HEK293T (cell line): ENCODE measurements around the gene CREBZF.
"Not testable (repeated sequence)": the region's sequence is repeated elsewhere in the genome, so short reads cannot be mapped to it uniquely, and the experiment has no call there.

ENCODE experiments used
- CTCF ChIA-PET: fragments of 350-600 bp; formaldehyde crosslinking; extraction: SDS; loops from one replicate; lab custom pipeline; 2021; ENCODE audit warnings: antibody characterized with exemption, inconsistent platforms; lab: Yijun Ruan, JAX
- POLR2A ChIA-PET: fragments of 350-600 bp; formaldehyde crosslinking; extraction: SDS; loops from one replicate; lab custom pipeline; 2020; ENCODE audit warnings: antibody characterized with exemption, inconsistent platforms; lab: Yijun Ruan, JAX
- DNase-seq: peaks from one replicate; pipeline ENCODE4 v3.0.0; 2012; ENCODE audit warnings: mixed read lengths; ENCODE audit errors: extremely low spot score
- ARNT ChIP-seq: fragments of 450-650 bp; IDR thresholded peaks from 2 replicates; pipeline ENCODE4 v1.6.1; 2017; ENCODE audit warnings: mild to moderate bottlenecking
- BHLHE40 ChIP-seq: fragments of 450-650 bp; IDR thresholded peaks from 2 replicates; pipeline ENCODE4 v1.6.1; 2016; ENCODE audit warnings: mild to moderate bottlenecking, moderate library complexity, borderline replicate concordance
- CTBP1 ChIP-seq: fragments of 450-650 bp; IDR thresholded peaks from 2 replicates; pipeline ENCODE4 v1.6.1; 2016; ENCODE audit warnings: borderline replicate concordance
- ELF4 ChIP-seq: fragments of 450-650 bp; IDR thresholded peaks from 2 replicates; pipeline ENCODE4 v1.6.1; 2017; ENCODE audit warnings: antibody characterized with exemption
- FOXA1 ChIP-seq: fragments of 450-650 bp; IDR thresholded peaks from 2 replicates; pipeline ENCODE4 v1.6.1; 2016; ENCODE audit warnings: mild to moderate bottlenecking
- FOXK2 ChIP-seq: fragments of 450-650 bp; IDR thresholded peaks from 2 replicates; pipeline ENCODE4 v1.6.1; 2016; ENCODE audit warnings: mild to moderate bottlenecking
- FOXM1 ChIP-seq: fragments of 450-650 bp; IDR thresholded peaks from 2 replicates; pipeline ENCODE4 v1.6.1; 2017; ENCODE audit warnings: mild to moderate bottlenecking, borderline replicate concordance
- HDGF ChIP-seq: fragments of 450-650 bp; IDR thresholded peaks from 2 replicates; pipeline ENCODE4 v1.6.1; 2017; ENCODE audit warnings: antibody characterized with exemption, borderline replicate concordance
- L3MBTL2 ChIP-seq: fragments of 450-650 bp; conservative IDR thresholded peaks from 2 replicates; pipeline ENCODE4 v1.6.1; 2016; ENCODE audit warnings: mild to moderate bottlenecking
- LEF1 ChIP-seq: fragments of 450-650 bp; IDR thresholded peaks from 2 replicates; pipeline ENCODE4 v1.6.1; 2017; ENCODE audit warnings: mild to moderate bottlenecking, borderline replicate concordance
- NFRKB ChIP-seq: fragments of 450-650 bp; IDR thresholded peaks from 2 replicates; pipeline ENCODE4 v1.6.1; 2016; ENCODE audit warnings: mild to moderate bottlenecking, moderate library complexity
- SP1 ChIP-seq: fragments of 450-650 bp; IDR thresholded peaks from 2 replicates; pipeline ENCODE4 v1.6.1; 2017
- SUZ12 ChIP-seq: fragments of 450-650 bp; IDR thresholded peaks from 2 replicates; pipeline ENCODE4 v1.6.1; 2016; ENCODE audit warnings: mild to moderate bottlenecking
- TARDBP ChIP-seq: fragments of 450-650 bp; IDR thresholded peaks from 2 replicates; pipeline ENCODE4 v1.6.1; 2016
- ZNF384 ChIP-seq: fragments of 450-650 bp; IDR thresholded peaks from 2 replicates; pipeline ENCODE4 v1.6.1; 2016
- TF ChIP-seq, protein P1 (sequence below): fragments of 450-650 bp; IDR thresholded peaks from 2 replicates; pipeline ENCODE4 v1.6.1; 2016

Gene CREBZF

DNA sequence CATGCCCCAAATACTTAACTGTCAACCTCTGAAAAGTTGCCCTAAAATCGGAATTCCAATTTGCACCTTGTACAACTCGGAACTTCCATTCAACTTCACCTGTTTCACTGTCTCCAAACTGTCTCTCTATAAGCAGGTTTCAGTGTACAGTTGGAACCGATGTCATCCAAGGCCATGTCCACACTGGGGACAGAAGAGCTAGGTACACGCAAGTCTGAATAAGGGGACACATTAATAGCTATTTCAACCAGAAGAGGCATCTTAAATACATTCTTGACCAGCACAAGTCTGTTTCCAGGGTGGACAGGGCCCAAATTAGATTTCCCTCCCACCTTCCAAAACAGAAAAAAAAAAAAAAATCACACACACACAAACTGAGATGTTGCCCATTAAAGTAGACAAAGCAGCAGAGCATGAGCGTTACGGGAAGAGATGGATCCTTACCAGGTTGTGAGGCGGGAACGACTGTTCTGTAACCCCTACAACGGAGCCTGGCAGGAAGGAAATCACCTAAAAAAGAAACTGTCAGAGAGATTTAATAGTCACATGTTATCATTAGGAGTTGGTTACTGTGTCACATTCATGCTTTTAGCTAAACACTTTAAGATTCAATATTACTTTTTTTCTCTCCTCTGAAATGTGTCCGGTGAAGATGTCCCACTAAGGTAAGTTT lies 1.7 kb downstream of the CREBZF start:
- DNase-seq = no peak
- TF ChIP-seq ZNF384 = peak; percentile 47
- TF ChIP-seq, protein P1, sequence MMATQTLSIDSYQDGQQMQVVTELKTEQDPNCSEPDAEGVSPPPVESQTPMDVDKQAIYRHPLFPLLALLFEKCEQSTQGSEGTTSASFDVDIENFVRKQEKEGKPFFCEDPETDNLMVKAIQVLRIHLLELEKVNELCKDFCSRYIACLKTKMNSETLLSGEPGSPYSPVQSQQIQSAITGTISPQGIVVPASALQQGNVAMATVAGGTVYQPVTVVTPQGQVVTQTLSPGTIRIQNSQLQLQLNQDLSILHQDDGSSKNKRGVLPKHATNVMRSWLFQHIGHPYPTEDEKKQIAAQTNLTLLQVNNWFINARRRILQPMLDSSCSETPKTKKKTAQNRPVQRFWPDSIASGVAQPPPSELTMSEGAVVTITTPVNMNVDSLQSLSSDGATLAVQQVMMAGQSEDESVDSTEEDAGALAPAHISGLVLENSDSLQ = no peak
- ChIA-PET POLR2A (interaction anchor here (1.0 to 1.8 kb wide), 4 partner anchors 10 to 35 kb away, joined by 3 to 9 read pairs (median 6); partner anchors contain the start of genes DLG2 and TMEM126B), CTCF (no interaction called here)

DNA sequence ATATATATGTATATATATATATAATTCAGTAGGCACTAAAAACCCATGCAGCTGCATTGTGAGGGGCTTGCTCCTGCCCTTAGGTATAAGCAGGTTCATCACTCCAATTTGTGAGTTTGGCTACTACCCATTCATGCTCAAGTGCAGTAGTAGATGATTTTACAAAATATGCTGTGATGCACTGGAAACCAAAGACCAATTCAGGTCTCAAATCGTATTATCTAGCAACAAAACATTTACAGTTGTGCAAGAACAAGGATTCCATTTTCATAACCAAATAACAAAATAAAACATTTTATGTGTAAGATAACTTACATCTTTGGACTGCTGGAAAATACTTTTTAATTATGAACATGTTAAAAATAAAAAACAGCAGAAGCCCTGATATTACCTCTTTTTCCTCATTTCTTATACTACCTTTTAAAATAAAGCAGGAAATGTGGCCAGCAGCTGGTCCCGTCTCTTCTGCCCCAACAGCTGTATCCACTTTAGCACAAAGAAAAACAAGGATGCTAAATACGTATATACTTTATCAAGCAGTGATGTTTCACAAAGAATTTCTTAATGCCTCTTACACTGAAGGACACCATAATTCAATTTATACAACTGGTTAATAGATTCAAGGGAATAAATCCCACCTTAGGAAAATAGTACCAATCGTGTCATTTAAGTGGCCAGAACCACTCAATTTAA lies 2.8 kb downstream of the CREBZF start:
- no peak for DNase-seq
- POLR2A ChIA-PET = interaction anchor here (0.9 kb wide), 1 partner anchor 34 kb away, joined by 3 read pairs; the partner anchor contains the start of genes DLG2 and TMEM126B
- CTCF ChIA-PET = no interaction called here
- TF ChIP-seq TARDBP (no peak), ELF4 (no peak), ARNT (no peak), SP1 (no peak), FOXM1 (no peak), NFRKB (no peak), L3MBTL2 (no peak), BHLHE40 (no peak), FOXK2 (no peak)
- TF ChIP-seq, protein P1 = no peak

DNA sequence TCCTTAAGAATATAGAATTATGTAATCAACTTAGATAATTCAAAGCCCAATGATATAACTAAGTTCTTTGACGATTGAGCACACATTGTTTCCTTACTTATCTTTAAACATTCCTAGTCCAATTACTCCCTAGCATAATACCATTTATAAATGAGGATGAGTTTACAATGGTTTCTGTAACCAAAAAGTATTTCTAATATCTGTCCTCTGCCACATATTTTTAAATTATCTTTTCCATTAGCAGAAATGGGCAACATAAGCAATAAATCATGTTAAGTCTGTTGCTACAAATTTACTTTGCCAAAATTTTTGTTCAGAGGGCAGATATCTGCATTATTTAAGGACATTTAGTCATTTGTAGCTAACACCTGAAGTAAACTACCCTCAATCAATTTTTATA lies 6.7 kb downstream of the CREBZF start:
- CTCF ChIA-PET = no interaction called here
- no peak for DNase-seq
- no peak for TF ChIP-seq FOXA1
- no peak for TF ChIP-seq HDGF
- no peak for TF ChIP-seq BHLHE40
- TF ChIP-seq CTBP1 = no peak
- TF ChIP-seq ZNF384 = no peak
- TF ChIP-seq FOXM1 = no peak
- TF ChIP-seq, protein P1 = no peak
- no peak for TF ChIP-seq ARNT
- POLR2A ChIA-PET = interaction anchor here (1.1 kb wide), 1 partner anchor 30 kb away, joined by 6 read pairs; the partner anchor contains the start of genes DLG2 and TMEM126B

DNA sequence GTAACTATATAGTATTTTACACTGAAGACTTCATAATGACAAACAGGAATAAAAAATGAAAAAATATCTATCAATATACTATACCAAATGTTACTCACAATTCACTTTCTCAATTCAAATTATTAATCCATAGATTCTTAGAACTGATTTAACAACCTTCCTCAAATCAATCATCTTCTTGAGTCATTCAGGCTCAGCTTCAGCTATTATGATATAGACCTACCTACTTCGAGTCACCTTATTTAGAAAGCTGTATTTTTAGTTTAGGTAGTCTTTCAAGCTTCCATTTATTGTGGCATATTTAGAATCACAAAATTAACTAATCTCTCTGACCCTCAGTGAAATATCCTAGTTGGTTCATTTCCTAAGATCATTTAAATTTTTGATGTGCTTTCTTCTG lies 8.2 kb downstream of the CREBZF start:
- CTCF ChIA-PET = no interaction called here

DNA sequence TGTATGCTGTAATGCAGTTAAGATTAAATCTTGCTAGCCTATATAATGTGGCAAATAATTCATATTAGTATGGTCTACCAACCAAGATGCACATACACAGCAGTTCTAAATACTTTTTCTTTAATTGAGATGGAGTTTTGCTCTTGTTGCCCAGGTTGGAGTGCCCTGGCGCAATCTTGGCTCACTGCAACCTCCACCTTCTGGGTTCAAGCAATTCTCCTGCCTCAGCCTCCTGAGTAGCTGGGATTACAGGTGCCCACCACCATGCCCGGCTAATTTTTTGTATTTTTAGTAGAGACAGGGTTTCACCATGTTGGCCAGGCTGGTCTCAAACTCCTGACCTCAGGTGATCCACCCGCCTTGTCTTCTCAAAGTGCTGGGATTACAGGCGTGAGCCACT lies 10.6 kb downstream of the CREBZF start:
- POLR2A ChIA-PET = interaction anchor here (1.0 kb wide), 2 partner anchors 9 kb away, joined by 3 read pairs; no protein-coding TSS in a partner anchor
- CTCF ChIA-PET, DNase-seq: not testable (repeated sequence)

More for the DNA sequence above, 8.2 kb downstream of the CREBZF start:
- TF ChIP-seq FOXM1 (no peak), ARNT (no peak), HDGF (no peak), NFRKB (no peak), ELF4 (no peak; the same call in 1 of the 2 replicates), FOXA1 (no peak), CTBP1 (no peak), FOXK2 (no peak), L3MBTL2 (no peak), BHLHE40 (no peak), LEF1 (no peak), TARDBP (no peak), SUZ12 (no peak), ZNF384 (no peak), SP1 (no peak)
- TF ChIP-seq, protein P1 = no peak
- POLR2A ChIA-PET = interaction anchor here (1.5 kb wide), 1 partner anchor 9 kb away, joined by 6 read pairs; the partner anchor contains the start of gene TMEM126A
- no peak for DNase-seq

DNA sequence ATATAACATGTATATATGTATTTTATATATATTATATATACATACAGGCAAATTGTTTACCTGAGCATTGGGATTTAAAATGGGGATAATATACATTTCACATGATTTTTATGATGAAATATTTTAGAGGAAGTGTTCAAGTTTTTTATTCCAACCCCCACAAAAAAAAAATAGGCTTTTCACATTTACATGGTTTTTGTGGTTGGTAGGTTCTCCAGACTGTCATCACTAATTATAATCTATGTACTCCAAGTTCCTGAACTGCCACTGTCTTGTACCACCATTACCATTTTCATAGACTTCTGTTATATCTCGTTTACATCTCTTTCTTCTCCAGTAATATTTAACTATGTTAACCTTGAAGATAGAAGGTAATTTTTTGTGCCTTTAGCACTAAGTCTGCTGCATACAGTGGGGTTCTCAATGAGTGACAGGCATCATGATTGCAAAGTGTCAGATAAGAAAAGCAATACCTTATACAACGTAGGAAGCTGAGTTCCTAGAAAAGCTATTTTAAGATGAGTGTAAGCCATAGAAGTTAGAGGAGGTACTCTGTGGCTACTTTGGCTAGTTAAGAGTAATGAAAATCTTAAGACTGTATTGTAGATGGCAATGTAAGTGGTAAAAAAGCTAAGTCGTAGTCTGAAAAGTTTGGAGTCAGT lies 12.0 kb downstream of the CREBZF start:
- ChIA-PET POLR2A (interaction anchor here (1.0 kb wide), 2 partner anchors 8 to 10 kb away, joined by 3 read pairs; no protein-coding TSS in a partner anchor), CTCF (no interaction called here)
- no peak for DNase-seq
- TF ChIP-seq L3MBTL2 (no peak), ZNF384 (no peak)
- TF ChIP-seq, protein P1 = peak; percentile 48; the same call in 1 of the 2 replicates
